K562 (cell line): ENCODE measurements around the gene ANKMY2. TPM values are rescaled to one million over a fixed set of nuclear protein-coding genes. Genes with fewer than 3 reads are reported as not detected.

Experiments used
- ATAC-seq: fragments of 200-7000 bp; cut with Tn5 transposase; 3 replicates; pipeline ENCODE4 v1.9.1; 2020; ENCODE audit warnings: moderate library complexity
- BruUV-seq: library from RNA; stranded (reverse); fragments of 400-500 nt; replicated peaks from 2 replicates; lab custom pipeline; 2021; lab: Mats Ljungman, UMichigan
- CTCF ChIA-PET: fragments of 300-600 bp; formaldehyde crosslinking; extraction: SDS; loops from one replicate; lab custom pipeline; 2021; ENCODE audit warnings: low intra/inter-chr PET ratio; lab: Yijun Ruan, JAX
- POLR2A ChIA-PET: fragments of 300-600, 350-650 bp; sonication (Branson Sonifier 250); formaldehyde crosslinking; extraction: SDS; loops from one replicate; lab custom pipeline; 2021; ENCODE audit warnings: antibody characterized with exemption, inconsistent platforms; lab: Yijun Ruan, JAX
- DNase-seq, 4 experiments: peaks; one replicate each; pipeline versions ENCODE4 v3.0.0 to v3.0.0-alpha.2; 2011 to 2018; ENCODE audit warnings: low spot score in 3 of 4, mixed read lengths in 3 of 4; ENCODE audit errors: extremely low read depth in 1 of 4
- FAIRE-seq: peaks from 2 replicates; lab custom pipeline; 2011; peaks lifted over from hg19 to GRCh38; lab: Jason Lieb, UNC
- H2AFZ ChIP-seq: 2 replicates; pipeline ENCODE4 v1.6.0; 2011; ENCODE audit warnings: low read depth, low read length, control low read depth, inconsistent platforms
- H3K27ac ChIP-seq: fragments of 200-600 bp; 3 replicates; pipeline ENCODE4 v1.8.0; 2011; ENCODE audit warnings: low read depth, mild to moderate bottlenecking, control low read depth, inconsistent platforms, low read length, moderate library complexity, mixed read lengths; ENCODE audit errors: extremely low read depth
- H3K27me3 ChIP-seq, 2 experiments: fragments of 300-600 bp in 1 of 2; 2 replicates in 1 of 2; 3 replicates in 1 of 2; pipeline versions ENCODE4 v1.6.0 to v1.8.0; 2011; ENCODE audit warnings: inconsistent platforms in 2 of 2, low read length in 2 of 2, mild to moderate bottlenecking in 1 of 2, mixed read lengths in 1 of 2, moderate library complexity in 1 of 2; ENCODE audit not compliant: control insufficient read depth in 2 of 2, insufficient read depth in 2 of 2
- H3K36me3 ChIP-seq: fragments of 300-600 bp; 3 replicates; pipeline ENCODE4 v1.8.0; 2011; ENCODE audit warnings: mild to moderate bottlenecking, low read length, inconsistent platforms; ENCODE audit not compliant: control insufficient read depth, insufficient read depth
- H3K4me1 ChIP-seq, 2 experiments: fragments of 200-600 bp in 1 of 2; replicated peaks in 1 of 2; 2 replicates in 1 of 2; 3 replicates in 1 of 2; pipeline versions ENCODE4 v1.5.1 to v1.8.0; 2011; ENCODE audit warnings: inconsistent platforms in 2 of 2, low read length in 2 of 2, mild to moderate bottlenecking in 1 of 2, mixed read lengths in 1 of 2, moderate library complexity in 1 of 2; ENCODE audit not compliant: control insufficient read depth in 2 of 2, insufficient read depth in 2 of 2
- H3K4me2 ChIP-seq: 2 replicates; pipeline ENCODE4 v1.6.1; 2011; ENCODE audit warnings: low read length, control low read depth, inconsistent platforms, mixed read lengths; ENCODE audit not compliant: insufficient read depth
- H3K4me3 ChIP-seq: fragments of 200-600 bp; sonication (generic), shearing (Covaris generic); 2 replicates; pipeline ENCODE4 v1.5.1; 2016; ENCODE audit warnings: control low read depth, inconsistent platforms
- H3K79me2 ChIP-seq: fragments of 200-600 bp; 3 replicates; pipeline ENCODE4 v1.8.0; 2011; ENCODE audit warnings: low read length, inconsistent platforms; ENCODE audit not compliant: control insufficient read depth, insufficient read depth
- H3K9ac ChIP-seq, 2 experiments: 2 replicates each; pipeline versions ENCODE4 v1.6.0 to v1.6.1; 2011; ENCODE audit warnings: low read depth in 2 of 2, low read length in 2 of 2, control low read depth in 1 of 2, inconsistent platforms in 1 of 2, mild to moderate bottlenecking in 1 of 2, mixed read lengths in 1 of 2; ENCODE audit not compliant: insufficient read depth in 1 of 2
- H3K9me1 ChIP-seq: one replicate; pipeline ENCODE4 v1.6.0; 2011; ENCODE audit warnings: inconsistent platforms, mild to moderate bottlenecking, low read length, moderate library complexity; ENCODE audit not compliant: control insufficient read depth, insufficient read depth
- H3K9me3 ChIP-seq: replicated peaks from 2 replicates; pipeline ENCODE4 v1.5.1; 2011; ENCODE audit warnings: low read depth, low read length, inconsistent platforms; ENCODE audit not compliant: control insufficient read depth, insufficient read depth
- H4K20me1 ChIP-seq: replicated peaks from 2 replicates; pipeline ENCODE4 v1.6.1; 2011; ENCODE audit warnings: low read length, inconsistent platforms, mixed read lengths; ENCODE audit not compliant: control insufficient read depth, insufficient read depth
- ARID1B ChIP-seq: fragments of 450-650 bp; IDR thresholded peaks from 2 replicates; pipeline ENCODE4 v1.6.1; 2016; ENCODE audit warnings: antibody characterized with exemption, mild to moderate bottlenecking, inconsistent platforms
- BRCA1 ChIP-seq, 2 experiments: fragments of 450-650 bp in 1 of 2; sonication (generic) in 1 of 2; formaldehyde crosslinking in 1 of 2; IDR thresholded peaks; 2 replicates each; pipeline versions ENCODE4 v1.5.0 to v1.6.1; 2017 to 2020; ENCODE audit warnings: mild to moderate bottlenecking in 1 of 2, missing genetic modification reagents in 1 of 2
- CBFA2T2 ChIP-seq: fragments of 450-650 bp; conservative IDR thresholded peaks from 2 replicates; pipeline ENCODE4 v1.6.1; 2017; ENCODE audit warnings: mild to moderate bottlenecking
- CBFA2T3 ChIP-seq: fragments of 450-650 bp; IDR thresholded peaks from 2 replicates; pipeline ENCODE4 v1.6.1; 2017
- CHAMP1 ChIP-seq: fragments of 450-650 bp; IDR thresholded peaks from 2 replicates; pipeline ENCODE4 v1.6.1; 2016; ENCODE audit warnings: mild to moderate bottlenecking
- CREBBP ChIP-seq: IDR thresholded peaks from one replicate; pipeline ENCODE4 v1.6.1; 2012; ENCODE audit warnings: low read depth, mild to moderate bottlenecking, control low read depth, inconsistent platforms, low read length
- ELF1 ChIP-seq: fragments of 200-800 bp; sonication (Bioruptor generic); IDR thresholded peaks from 2 replicates; pipeline ENCODE4 v1.6.1; 2016; ENCODE audit warnings: missing genetic modification characterization, missing compliant biosample characterization
- FOXJ2 ChIP-seq: fragments of 200-800 bp; sonication (Bioruptor generic); IDR thresholded peaks from 2 replicates; pipeline ENCODE4 v1.6.1; 2016; ENCODE audit warnings: missing genetic modification characterization, missing compliant biosample characterization
- FOXK2 ChIP-seq, 2 experiments: fragments of 450-650 bp; IDR thresholded peaks in 1 of 2; conservative IDR thresholded peaks in 1 of 2; 2 replicates each; pipeline ENCODE4 v1.6.1; 2016; ENCODE audit warnings: low read depth in 2 of 2, mild to moderate bottlenecking in 1 of 2
- MAFK ChIP-seq: IDR thresholded peaks from 2 replicates; pipeline ENCODE4 v1.6.1; 2011; ENCODE audit warnings: low read length, improper control_type of control experiment
- MYC ChIP-seq, 2 experiments: fragments of 250-450 bp in 1 of 2; sonication (Bioruptor Pico) in 1 of 2; IDR thresholded peaks; 2 replicates each; pipeline versions ENCODE4 v1.5.1 to v1.6.1; 2012 to 2021; ENCODE audit warnings: low read depth in 2 of 2, borderline replicate concordance in 1 of 2, improper control_type of control experiment in 1 of 2, low read length in 1 of 2, mild to moderate bottlenecking in 1 of 2, moderate library complexity in 1 of 2
- NFXL1 ChIP-seq: fragments of 450-650 bp; formaldehyde crosslinking; IDR thresholded peaks from 2 replicates; pipeline ENCODE4 v1.4.0; 2021; ENCODE audit warnings: mild to moderate bottlenecking
- NFYB ChIP-seq: IDR thresholded peaks from 2 replicates; pipeline ENCODE4 v1.6.1; 2011; ENCODE audit warnings: mild to moderate bottlenecking, moderate library complexity; ENCODE audit not compliant: insufficient read length; ENCODE audit errors: extremely low read depth
- RBM15 ChIP-seq: fragments of 200-400 bp; formaldehyde crosslinking; IDR thresholded peaks from 2 replicates; pipeline ENCODE4 v1.6.1; 2018; ENCODE audit warnings: mild to moderate bottlenecking, low read length, moderate library complexity; ENCODE audit not compliant: insufficient read depth
- ZBTB43 ChIP-seq: sonication (generic); formaldehyde crosslinking; IDR thresholded peaks from 2 replicates; pipeline ENCODE4 v1.8.0; 2023; ENCODE audit warnings: mild to moderate bottlenecking, missing genetic modification reagents
- ZNF12 ChIP-seq: sonication (generic); formaldehyde crosslinking; IDR thresholded peaks from 2 replicates; pipeline ENCODE4 v1.4.0; 2020; ENCODE audit warnings: mild to moderate bottlenecking, missing genetic modification reagents
- ZNF699 ChIP-seq: fragments of 250-450 bp; sonication (Bioruptor Pico); IDR thresholded peaks from 2 replicates; pipeline ENCODE4 v1.8.0; 2021; ENCODE audit warnings: mild to moderate bottlenecking, moderate library complexity; ENCODE audit not compliant: insufficient replicate concordance
- WGBS: fragments of 100-300 bp; shearing (Covaris generic); methylation state at CpG from one replicate; pipeline ENCODE4 v1.1.6; 2016; ENCODE audit warnings: low coverage, mixed read lengths; ENCODE audit not compliant: insufficient coverage; ENCODE audit errors: missing lambda C conversion rate; 5-methylcytosine and 5-hydroxymethylcytosine counted together
- in situ Hi-C: fragments of 300-500 bp; cut with MboI; formaldehyde crosslinking; loops from 4 replicates; pipeline ENCODE4 v1.15.0; 2018; ENCODE audit warnings: inconsistent platforms, mixed read lengths
- intact Hi-C: fragments of 100-400 bp; cut with micrococcal nuclease; formaldehyde crosslinking; loops from 2 replicates; pipeline ENCODE4 v1.14.2; 2022
- polyA plus RNA-seq, 8 experiments: library from polyadenylated mRNA; depleted of rRNA in 4 of 8; stranded (reverse) in 5 of 8; unstranded in 3 of 8; fragments of >200 nt; fragmentation: Nextera tagmentation in 2 of 8; fragmentation: Illumina TruSeq in 1 of 8; extraction: Ambion mirVana in 2 of 8; extraction: Trizol in 1 of 8; gene quantifications; 2 replicates each; pipeline versions ENCODE4 v1.2.1 to v1.2.3, GENCODE V29; 2011 to 2014; ENCODE audit warnings: inconsistent platforms in 1 of 8, missing spikeins in 1 of 8
- total RNA-seq, 7 experiments: library from RNA; depleted of rRNA in 6 of 7; stranded (reverse); fragments of >200 nt in 6 of 7; fragmentation: Illumina TruSeq in 2 of 7; extraction: Trizol in 2 of 7; gene quantifications; 2 replicates each; pipeline versions ENCODE4 v1.2.1 to v1.2.3, GENCODE V29; 2011 to 2021; ENCODE audit warnings: low replicate concordance in 1 of 7

The ANKMY2 gene
- total and polyA plus RNA-seq, 9 of the 15 experiments (the other 6 are each of a cell fraction or from before 2014, with no cell fraction given), result 38.9 to 71.5 (median 48.8) TPM

- peak; percentile 67 for TF ChIP-seq ELF1 (tag)
- TF ChIP-seq ZNF699 (CRISPR knock-in tag), result no peak
- no peak for TF ChIP-seq BRCA1 (IDR thresholded peaks at IDR 0.05)
- no peak for TF ChIP-seq BRCA1 (CRISPR knock-in tag; IDR thresholded peaks at IDR 0.05)
- no peak for TF ChIP-seq NFYB
- TF ChIP-seq FOXK2 (conservative IDR thresholded peaks at IDR 0.05 in 1 of 2, IDR thresholded peaks at IDR 0.05 in 1 of 2; ENCODE audit: low read depth in 2 of 2), result no peak; a peak in 2 of 4 replicates
- TF ChIP-seq ZNF12 (CRISPR knock-in tag), result no peak
- no peak for TF ChIP-seq NFXL1
- TF ChIP-seq ZBTB43 (CRISPR knock-in tag), result no peak
- TF ChIP-seq CREBBP, result peak; percentile 56
Observed at GRCh38 chr7:16657656-16658279, 12.2 kb upstream of the ANKMY2 start (continued).

DNA sequence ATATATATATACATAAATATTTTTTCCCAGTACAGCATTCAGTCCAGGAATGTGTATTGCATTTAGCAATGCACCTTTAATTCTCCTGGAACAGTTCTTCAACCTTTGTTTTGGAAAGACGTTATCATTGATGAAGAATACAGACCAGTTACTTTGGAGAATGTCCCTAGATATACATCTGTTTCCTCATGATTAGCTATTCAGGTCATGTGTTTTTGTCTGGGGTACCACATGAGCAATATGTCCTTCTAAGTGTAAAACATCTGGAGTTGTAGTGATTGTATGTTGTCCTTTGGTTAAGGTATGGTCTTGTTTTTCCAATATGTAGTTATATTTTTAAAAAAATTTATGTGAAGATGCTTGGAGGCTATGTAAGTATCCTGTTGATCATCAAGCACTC lies 10.6 kb upstream of the ANKMY2 start:
- intact Hi-C loops, result no loop called here
- Histone ChIP-seq H3K9me3 (no peaks in the 10 kb centered on the region), H3K4me2 (peak overlapping the region; percentile 25; the same call in 1 of the 2 replicates), H2AFZ (no peak overlapping the region), H3K79me2 (peaks cover 99% of the 10 kb centered on the region), H4K20me1 (peaks cover 8% of the 10 kb centered on the region), H3K27me3 (no peaks in the 10 kb centered on the region), H3K9ac (no peak overlapping the region), H3K4me3 (no peak overlapping the region), H3K9me1 (no peaks in the 10 kb centered on the region), H3K27ac (no peak overlapping the region), H3K4me1 (peaks cover 11 to 42% of the 10 kb centered on the region in 2 experiments), H3K36me3 (peaks cover 35% of the 10 kb centered on the region)
- ChIA-PET POLR2A (interaction anchor here (1.4 to 6.6 kb wide), 2 partner anchors 9 to 12 kb away, joined by 4 to 64 read pairs; partner anchors contain the start of genes ANKMY2 and BZW2), CTCF (no interaction called here)
- FAIRE-seq (no peak), ATAC-seq (no peak), DNase-seq (peak in 2 of 4 experiments; percentile 28 to 38)
- BruUV-seq, result no TSS peak
- in situ Hi-C loops, result no loop called here
- WGBS, result 7% methylated on average over 1 of the region's 1 CpG
- TF ChIP-seq CBFA2T2, result peak; percentile 34; the same call in 1 of the 2 replicates
- no peak for TF ChIP-seq MAFK
- peak; percentile 55 for TF ChIP-seq CBFA2T3
- 0 out of 2 replicates have a peak, but pooled peaks have one; percentile 42 for TF ChIP-seq CHAMP1
- 0 out of 2 replicates have a peak, but pooled peaks have one; percentile 33 for TF ChIP-seq FOXJ2 (tag)
- no peak for TF ChIP-seq RBM15
- TF ChIP-seq MYC (IDR thresholded peaks at IDR 0.05; ENCODE audit: low read depth, low read length), result no peak
- no peak for TF ChIP-seq MYC (CRISPR knock-in tag; IDR thresholded peaks at IDR 0.05; ENCODE audit: borderline replicate concordance, low read depth)
- 0 out of 2 replicates have a peak, but pooled peaks have one; percentile 25 for TF ChIP-seq ARID1B
